GM18909 (cell line): ENCODE data around the gene PDXDC1.
"Not testable (repeated sequence)": the region's sequence is repeated elsewhere in the genome, so short reads cannot be mapped to it uniquely, and the experiment has no call there.

ENCODE experiments used
- ATAC-seq: cut with Tn5 transposase; IDR thresholded peaks from one replicate; pipeline ENCODE4 v1.9.1; 2021; ENCODE audit warnings: mild to moderate bottlenecking; ENCODE audit not compliant: unreplicated experiment, poor library complexity

PDXDC1 gene

GRCh38 chr16:15130256-15130932 is 155.6 kb downstream of the PDXDC1 start:
- not testable (repeated sequence) for ATAC-seq

- not testable (repeated sequence) for ATAC-seq
These were observed 156.3 kb downstream of the PDXDC1 start for GRCh38 chr16:15130943-15131700.

- not testable (repeated sequence) for ATAC-seq
These were observed 158.0 kb downstream of the PDXDC1 start for GRCh38 chr16:15132719-15133428.

- ATAC-seq, result not testable (repeated sequence)
These were observed 158.7 kb downstream of the PDXDC1 start for GRCh38 chr16:15133554-15133953.

GRCh38 chr16:15134752-15135482 is 160.1 kb downstream of the PDXDC1 start:
- not testable (repeated sequence) for ATAC-seq

- not testable (repeated sequence) for ATAC-seq
These were observed 160.9 kb downstream of the PDXDC1 start for GRCh38 chr16:15135483-15136360.

DNA sequence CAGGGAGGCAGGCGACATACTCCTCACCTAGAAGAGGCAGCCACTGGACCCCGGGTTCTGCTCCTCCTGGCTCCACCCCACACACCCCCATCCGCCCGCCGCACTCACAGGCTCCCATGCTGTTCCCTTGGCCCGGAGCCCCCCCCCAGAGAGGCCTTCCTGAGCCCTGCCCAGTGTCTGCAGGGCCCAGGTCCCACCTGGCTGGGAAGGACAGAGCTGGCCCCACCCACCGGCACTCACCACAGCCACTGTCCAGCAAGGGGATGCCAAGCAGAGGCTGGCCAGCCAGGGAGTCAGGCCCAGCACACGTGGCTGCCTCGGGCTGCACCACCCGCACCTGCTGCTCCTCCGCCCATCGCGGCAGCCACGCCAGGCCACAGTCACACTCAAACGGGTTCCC is 162.7 kb downstream of the PDXDC1 start:
- ATAC-seq, result not testable (repeated sequence)

- not testable (repeated sequence) for ATAC-seq
These were observed 165.9 kb downstream of the PDXDC1 start for GRCh38 chr16:15140444-15141365.

GRCh38 chr16:15141586-15141985 is 166.8 kb downstream of the PDXDC1 start:
- ATAC-seq, result no peak

DNA sequence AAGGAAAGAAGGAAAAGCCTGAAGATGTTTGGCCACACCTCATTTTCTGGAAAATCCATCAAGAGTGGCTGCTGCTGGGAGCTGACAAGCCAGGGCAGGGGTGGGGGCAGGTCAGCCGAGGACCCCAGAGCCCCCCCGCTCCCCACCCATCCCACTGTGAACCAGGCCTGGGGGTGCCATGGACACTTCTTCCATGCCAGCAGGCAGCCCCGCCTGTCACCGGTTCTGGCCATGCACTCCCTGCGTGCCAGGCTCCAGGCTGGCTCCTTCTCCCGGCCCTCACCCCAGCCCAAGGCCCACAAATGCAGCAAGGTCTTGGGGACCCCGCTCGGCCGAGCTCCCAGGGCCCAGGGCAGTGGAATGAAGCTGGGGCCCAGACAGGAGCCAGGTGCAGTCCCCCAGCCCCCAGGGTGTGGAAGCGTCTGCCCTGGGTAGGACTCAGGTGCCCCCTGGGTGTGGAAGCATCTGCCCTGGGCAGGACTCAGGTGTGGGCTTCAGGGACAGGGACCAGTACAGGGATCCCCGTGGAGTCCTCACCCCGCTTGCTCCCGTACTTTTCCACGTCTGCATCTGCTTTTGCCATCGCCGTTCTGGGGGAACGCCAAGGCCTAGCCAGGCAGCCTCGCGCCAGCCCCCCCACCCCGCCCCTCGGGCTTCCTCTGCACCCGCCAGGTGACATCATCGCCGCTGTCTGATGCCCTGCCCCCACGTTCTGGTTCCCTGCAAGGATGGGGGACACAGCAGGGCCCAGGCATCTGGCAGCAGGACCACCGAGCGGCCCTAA is 167.5 kb downstream of the PDXDC1 start:
- not testable (repeated sequence) for ATAC-seq

GRCh38 chr16:15142891-15143600 is 168.2 kb downstream of the PDXDC1 start:
- ATAC-seq, result not testable (repeated sequence)

DNA sequence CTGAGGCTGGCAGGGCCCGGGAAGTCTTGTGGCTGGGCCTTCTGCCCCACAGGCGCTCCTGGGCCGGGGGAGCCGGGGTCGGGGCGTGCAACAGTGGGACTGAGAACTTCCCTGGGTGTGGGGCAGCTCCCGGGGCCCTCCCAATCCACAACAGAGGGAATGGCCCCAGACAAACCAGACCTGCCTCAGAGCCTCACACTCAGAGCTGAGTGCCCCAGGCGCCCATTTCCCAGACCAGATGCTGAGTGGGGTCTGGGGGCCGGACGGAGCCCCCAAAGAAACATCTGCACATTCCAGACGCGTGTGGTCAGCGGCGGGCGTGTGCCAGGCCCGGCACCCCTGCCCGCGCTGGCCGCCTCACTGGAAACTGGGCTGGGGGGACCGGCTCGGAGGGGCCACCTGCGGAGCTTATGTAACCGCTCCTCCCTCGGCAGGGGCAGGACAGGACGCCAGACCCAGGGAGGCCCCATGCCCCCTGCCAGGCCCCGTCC is 168.8 kb downstream of the PDXDC1 start:
- ATAC-seq, result not testable (repeated sequence)

- not testable (repeated sequence) for ATAC-seq
These were observed 169.3 kb downstream of the PDXDC1 start for GRCh38 chr16:15144092-15144631.

DNA sequence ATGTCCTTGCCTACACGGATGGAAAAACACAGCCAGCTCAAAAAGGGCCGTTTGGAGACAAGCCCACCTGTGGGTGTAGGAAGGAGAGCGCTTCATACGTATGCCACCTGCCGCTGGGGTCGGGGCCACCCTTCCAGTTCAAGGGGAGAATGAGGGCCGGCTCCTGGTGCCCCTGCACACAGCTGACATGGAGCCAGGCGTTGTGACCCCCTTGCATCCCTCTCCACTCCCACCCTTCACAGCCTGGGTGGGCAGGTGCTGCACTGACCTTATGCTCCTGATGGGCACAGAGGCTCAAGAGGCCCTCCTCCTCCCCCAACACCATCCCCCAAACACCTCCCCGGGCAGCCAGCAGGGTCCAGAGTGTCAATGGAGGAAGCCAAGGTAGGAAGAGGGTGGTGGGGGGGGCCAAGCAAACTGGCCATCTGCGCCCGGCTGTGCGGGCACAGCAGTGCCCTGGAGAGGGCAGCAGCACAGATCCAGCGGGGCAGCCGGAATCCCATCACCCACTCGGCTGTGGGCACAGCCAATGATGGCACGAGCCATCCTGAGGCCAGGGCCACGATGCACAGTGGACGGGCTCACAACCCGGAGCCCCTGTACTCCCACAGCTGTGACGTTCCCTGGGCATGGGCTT is 170.1 kb downstream of the PDXDC1 start:
- not testable (repeated sequence) for ATAC-seq

- ATAC-seq, result not testable (repeated sequence)
These were observed 170.8 kb downstream of the PDXDC1 start for GRCh38 chr16:15145418-15146263.
